ENCODE results near the gene ATP8A2. TPM values are rescaled to one million over a fixed set of nuclear protein-coding genes. Genes with fewer than 3 reads are reported as not detected.

The ATP8A2 gene
- total RNA-seq, 1 donor from 2014 or later, result 39.1 TPM

DNA sequence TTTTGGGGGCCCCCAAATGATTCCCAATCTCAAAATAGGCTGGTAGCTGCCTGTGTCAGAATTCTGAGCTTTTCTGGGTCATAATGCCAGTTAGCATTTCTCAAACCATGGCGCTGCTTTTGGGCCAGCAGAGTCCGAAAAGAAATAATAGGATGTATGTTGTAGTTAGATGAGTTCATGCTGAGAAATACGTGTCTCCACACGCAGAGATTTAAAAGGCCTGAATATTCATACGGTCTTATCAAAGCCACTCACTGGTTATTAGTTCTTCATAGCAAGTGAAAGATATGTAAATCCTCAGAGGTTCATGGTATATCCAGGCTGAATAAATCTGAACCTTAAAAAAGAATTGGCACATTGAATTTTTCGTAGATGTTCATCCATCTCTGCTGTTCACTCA is 555.6 kb downstream of the ATP8A2 start:
- TF ChIP-seq CTCF (IDR thresholded peaks at IDR 0.05; ENCODE audit: unreplicated experiment), result no peak
- H3K27me3 Mint-ChIP-seq (ENCODE audit: low read depth), result no peaks in the 10 kb centered on the region
- peaks cover 19% of the 10 kb centered on the region for H3K4me1 Mint-ChIP-seq
- H3K36me3 Mint-ChIP-seq, result peaks cover 6% of the 10 kb centered on the region
- H3K4me3 Mint-ChIP-seq, result no peak overlapping the region
- no peak overlapping the region for H3K27ac Mint-ChIP-seq
- H3K9me3 Mint-ChIP-seq, result no peaks in the 10 kb centered on the region
- no peak for DNase-seq (ENCODE audit: low spot score in 2 of 2, unreplicated experiment in 2 of 2)

- peaks cover 15% of the 10 kb centered on the region for H3K4me1 Mint-ChIP-seq
- peaks cover 6% of the 10 kb centered on the region for H3K36me3 Mint-ChIP-seq
- H3K27ac Mint-ChIP-seq, result no peak overlapping the region
These were observed 556.2 kb downstream of the ATP8A2 start for GRCh38 chr13:25927932-25928331.

DNA sequence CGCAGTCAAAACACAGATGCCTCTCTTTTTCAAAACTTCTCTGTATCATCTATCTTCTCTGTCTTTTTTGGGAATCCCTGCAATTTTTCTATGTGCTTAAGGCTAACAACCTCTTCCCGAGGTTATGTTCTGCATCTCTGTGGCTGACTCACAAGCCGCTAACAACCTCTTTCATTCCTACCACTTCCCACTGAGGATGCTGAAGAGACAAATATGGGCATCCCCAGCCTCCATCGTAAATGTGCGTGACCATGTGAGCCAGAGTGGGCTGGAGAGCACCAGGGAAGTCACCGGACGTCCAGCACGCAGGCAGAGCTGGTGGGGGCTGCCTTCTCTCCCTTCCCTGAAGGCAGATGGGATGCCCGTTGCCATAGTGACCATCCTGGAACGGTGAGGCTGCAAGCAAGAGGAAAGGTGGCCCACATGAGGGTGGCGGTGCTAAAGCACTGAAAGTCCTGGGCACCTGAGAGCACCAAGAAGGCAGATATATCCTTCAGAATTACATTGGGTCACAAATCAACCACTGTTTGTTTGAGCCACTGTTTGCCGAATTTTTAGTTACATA is 557.2 kb downstream of the ATP8A2 start:
- no peak for DNase-seq (ENCODE audit: low spot score in 2 of 2, unreplicated experiment in 2 of 2)
- no peaks in the 10 kb centered on the region for H3K9me3 Mint-ChIP-seq
- H3K27ac Mint-ChIP-seq, result no peak overlapping the region
- H3K36me3 Mint-ChIP-seq, result peaks cover 6% of the 10 kb centered on the region
- H3K4me1 Mint-ChIP-seq, result peaks cover 4% of the 10 kb centered on the region
- no peaks in the 10 kb centered on the region for H3K27me3 Mint-ChIP-seq (ENCODE audit: low read depth)
- H3K4me3 Mint-ChIP-seq, result no peak overlapping the region
- no peak for TF ChIP-seq CTCF (IDR thresholded peaks at IDR 0.05; ENCODE audit: unreplicated experiment)

More at GRCh38 chr13:25927932-25928331, 556.2 kb downstream of the ATP8A2 start:
- no peak for TF ChIP-seq CTCF (IDR thresholded peaks at IDR 0.05; ENCODE audit: unreplicated experiment)
- H3K27me3 Mint-ChIP-seq (ENCODE audit: low read depth), result no peaks in the 10 kb centered on the region
- H3K4me3 Mint-ChIP-seq, result no peak overlapping the region
- no peaks in the 10 kb centered on the region for H3K9me3 Mint-ChIP-seq
- DNase-seq (ENCODE audit: low spot score in 2 of 2, unreplicated experiment in 2 of 2), result no peak

DNA sequence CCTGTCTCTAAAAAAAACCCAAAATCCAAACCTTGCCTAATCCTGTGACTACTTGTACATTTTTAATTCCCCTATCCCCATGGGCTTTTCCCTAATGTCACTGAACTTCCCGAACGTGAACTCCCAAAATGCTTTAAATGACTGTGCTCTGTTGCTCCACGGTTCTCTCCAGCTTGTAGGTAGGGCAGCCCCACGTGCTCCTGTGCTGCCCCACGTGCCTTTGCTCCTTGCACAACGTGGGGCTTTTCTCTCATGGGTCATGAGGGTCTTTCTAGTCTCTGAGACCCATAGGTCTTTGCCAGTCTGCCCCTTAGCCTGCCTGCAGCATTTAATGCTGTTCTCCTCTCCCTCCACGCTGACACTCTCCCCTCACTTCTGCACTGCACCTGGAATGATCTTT is 558.0 kb downstream of the ATP8A2 start:
- DNase-seq (ENCODE audit: low spot score in 2 of 2, unreplicated experiment in 2 of 2), result no peak
- no peaks in the 10 kb centered on the region for H3K9me3 Mint-ChIP-seq
- no peak overlapping the region for H3K27ac Mint-ChIP-seq
- no peaks in the 10 kb centered on the region for H3K27me3 Mint-ChIP-seq (ENCODE audit: low read depth)
- peaks cover 6% of the 10 kb centered on the region for H3K36me3 Mint-ChIP-seq
- H3K4me3 Mint-ChIP-seq, result no peak overlapping the region
- no peak for TF ChIP-seq CTCF (IDR thresholded peaks at IDR 0.05; ENCODE audit: unreplicated experiment)
- peaks cover 4% of the 10 kb centered on the region for H3K4me1 Mint-ChIP-seq

GRCh38 chr13:25930653-25931052 is 558.9 kb downstream of the ATP8A2 start:
- Mint-ChIP-seq H3K36me3 (peaks cover 6% of the 10 kb centered on the region), H3K27me3 (ENCODE audit: low read depth) (no peaks in the 10 kb centered on the region), H3K27ac (no peak overlapping the region), H3K4me1 (peaks cover 4% of the 10 kb centered on the region), H3K9me3 (no peaks in the 10 kb centered on the region), H3K4me3 (no peak overlapping the region)
- no peak for TF ChIP-seq CTCF (IDR thresholded peaks at IDR 0.05; ENCODE audit: unreplicated experiment)
- no peak for DNase-seq (ENCODE audit: low spot score in 2 of 2, unreplicated experiment in 2 of 2)

- H3K36me3 Mint-ChIP-seq, result peaks cover 6% of the 10 kb centered on the region
- H3K27me3 Mint-ChIP-seq (ENCODE audit: low read depth), result no peaks in the 10 kb centered on the region
- H3K27ac Mint-ChIP-seq, result no peak overlapping the region
- no peak for TF ChIP-seq CTCF (IDR thresholded peaks at IDR 0.05; ENCODE audit: unreplicated experiment)
- no peak for DNase-seq (ENCODE audit: low spot score in 2 of 2, unreplicated experiment in 2 of 2)
- no peaks in the 10 kb centered on the region for H3K9me3 Mint-ChIP-seq
- no peak overlapping the region for H3K4me3 Mint-ChIP-seq
- H3K4me1 Mint-ChIP-seq, result peaks cover 4% of the 10 kb centered on the region
These were observed 560.6 kb downstream of the ATP8A2 start for GRCh38 chr13:25932365-25932764.

Data from mesothelial cell of epicardium (in vitro differentiated cells).